Nucleus accumbens (tissue), 56 donors: ENCODE data around the gene SCRT2.

ENCODE experiments used
- DNase-seq, 56 donors: peaks; one replicate each; lab custom pipeline; 2025; lab: John Stamatoyannopoulos, UW

The SCRT2 gene

DNA sequence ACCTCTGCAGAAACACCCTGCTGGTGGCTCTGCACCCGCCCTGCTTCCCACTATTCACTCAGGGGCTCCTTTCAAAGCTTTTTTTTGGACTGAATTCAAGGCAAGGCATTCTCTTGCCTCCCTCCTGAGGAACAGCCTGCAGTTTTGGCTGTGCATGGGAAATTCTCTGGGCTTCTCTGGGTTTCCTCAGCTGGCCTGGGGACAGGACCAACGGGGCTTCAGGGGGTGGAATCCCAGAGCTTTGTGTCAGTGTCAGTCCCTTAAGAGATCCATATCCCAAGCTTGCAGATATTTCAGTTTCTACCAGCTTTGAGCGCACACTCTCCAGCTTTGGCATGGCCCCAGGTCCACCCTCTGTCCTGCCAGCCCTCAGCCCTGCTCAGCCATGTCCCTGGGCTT lies 2.0 kb downstream of the SCRT2 start:
- DNase-seq, result no peak

DNA sequence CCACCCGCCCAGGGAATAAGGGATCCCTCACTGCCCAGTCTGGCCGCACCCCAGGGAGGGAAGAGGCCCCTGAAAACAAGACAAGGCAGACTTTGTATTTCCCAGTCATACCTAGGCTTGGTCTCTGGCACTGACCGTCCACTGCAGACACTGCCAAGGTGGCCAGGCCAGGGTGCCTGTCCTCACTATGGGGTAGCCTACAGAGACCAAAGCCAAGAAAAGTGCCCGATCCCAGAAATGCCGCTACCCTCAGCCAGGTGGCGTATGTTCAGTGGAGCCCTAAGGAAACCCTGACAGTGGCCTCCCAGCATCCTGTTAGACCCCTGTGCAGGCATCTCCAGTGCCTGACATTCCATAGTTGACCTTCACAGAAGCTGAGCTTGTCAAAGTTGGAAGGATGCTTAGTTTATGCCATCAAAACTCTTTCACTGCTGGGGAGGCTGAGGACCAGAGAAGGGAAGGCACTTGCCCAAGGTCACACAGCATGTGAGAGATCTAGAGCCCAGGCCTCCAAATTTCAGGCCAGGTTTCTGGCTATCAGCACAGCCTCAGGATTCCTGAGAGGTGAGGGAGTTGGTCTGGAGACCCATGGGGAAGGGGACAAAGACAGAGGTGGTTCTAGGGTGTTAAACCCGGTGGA lies 2.5 kb downstream of the SCRT2 start:
- DNase-seq, result no peak

DNA sequence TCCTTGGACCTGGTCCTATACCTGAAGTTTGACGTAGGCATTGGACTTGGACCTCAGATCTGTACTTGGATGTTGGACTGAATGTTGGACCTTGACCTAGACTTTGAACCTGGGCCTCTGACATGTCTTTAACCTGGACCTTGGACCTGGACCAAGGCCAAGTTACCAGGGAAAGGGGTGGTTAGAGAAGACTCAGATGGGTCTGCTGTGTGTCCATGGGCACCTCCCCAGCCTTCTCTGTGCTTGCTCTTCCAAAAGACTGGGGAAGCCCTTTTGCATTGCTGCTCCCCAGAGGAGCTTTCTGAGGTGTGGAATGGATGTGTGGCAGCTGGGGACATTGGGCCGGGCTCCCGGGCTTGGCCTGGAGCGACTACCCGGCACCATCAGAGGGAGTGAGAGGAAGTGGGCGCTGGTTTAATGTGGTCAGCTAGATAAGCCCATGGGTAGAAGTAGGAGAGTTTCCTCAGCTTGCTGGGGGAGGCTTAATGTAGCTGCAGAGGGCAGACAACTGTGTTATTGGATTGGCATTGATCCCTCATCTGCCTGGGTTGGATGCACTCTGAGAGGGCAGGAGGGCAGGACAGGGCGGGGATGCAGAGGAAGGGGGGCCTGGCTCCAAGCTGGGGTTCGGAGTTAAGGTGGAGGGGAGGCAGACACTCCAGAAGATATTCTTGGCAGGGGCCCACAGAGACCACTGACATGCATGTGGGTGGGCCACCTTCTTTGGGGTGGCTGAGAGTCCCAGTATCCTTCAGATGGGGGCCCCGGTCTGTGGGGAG lies 4.2 kb downstream of the SCRT2 start:
- no peak for DNase-seq

DNA sequence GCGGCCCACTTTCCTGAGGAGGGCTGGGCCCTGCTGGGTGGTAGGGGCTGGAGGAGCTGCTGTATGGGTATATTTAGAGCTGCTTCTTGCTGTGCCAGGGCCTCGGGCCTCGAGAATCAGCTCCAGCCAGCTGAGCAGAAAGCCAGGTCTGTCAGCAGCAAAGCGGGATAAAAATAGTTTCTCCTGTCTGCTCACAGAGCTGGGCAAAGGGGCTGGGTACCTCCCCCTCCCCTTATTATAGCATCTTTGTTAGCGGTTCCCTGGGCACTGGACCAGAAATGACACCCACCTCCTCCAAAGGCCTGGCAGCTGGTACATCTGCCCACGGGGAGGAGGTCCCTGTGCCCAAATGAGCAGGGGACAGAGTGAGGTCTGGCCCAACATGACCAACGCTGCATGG lies 6.0 kb downstream of the SCRT2 start:
- DNase-seq, result no peak

DNA sequence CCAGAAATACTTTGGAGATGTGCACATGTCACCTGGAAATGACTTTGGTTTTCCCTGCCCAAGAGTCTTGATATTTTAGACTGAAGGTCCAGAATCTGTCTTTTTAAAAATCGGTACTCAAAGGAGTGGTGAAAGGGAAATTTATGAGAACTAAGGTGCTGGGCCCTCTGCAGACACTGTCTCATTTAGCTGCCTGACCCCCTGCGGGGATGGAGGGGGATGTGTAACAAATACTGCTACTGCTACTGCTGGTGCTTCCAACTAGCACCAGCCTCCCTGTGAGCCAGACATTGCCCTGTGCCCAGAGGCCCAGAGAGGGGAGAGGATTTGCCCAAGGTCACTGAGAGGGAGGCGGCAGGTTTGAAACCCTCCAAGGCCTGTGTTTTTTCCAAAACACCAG lies 7.0 kb downstream of the SCRT2 start:
- no peak for DNase-seq

DNA sequence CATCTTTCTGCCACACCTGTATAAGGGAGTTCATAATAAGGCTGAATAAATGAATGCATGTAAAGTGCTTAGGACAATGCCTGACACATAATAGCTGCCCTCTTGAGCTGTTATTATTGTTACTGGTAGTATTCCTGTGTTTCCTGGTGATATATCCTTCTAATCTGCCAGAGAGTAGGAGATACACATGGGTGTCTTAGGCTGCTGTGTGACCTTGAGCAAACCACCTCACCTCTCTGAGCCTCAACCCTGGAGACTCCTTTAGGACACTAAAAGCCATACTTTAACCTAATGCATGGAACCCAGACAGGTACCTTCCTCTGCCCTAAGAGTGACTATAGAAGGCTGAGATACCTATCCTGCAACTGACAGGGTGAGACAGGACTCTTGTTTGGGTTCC lies 7.6 kb downstream of the SCRT2 start:
- no peak for DNase-seq

DNA sequence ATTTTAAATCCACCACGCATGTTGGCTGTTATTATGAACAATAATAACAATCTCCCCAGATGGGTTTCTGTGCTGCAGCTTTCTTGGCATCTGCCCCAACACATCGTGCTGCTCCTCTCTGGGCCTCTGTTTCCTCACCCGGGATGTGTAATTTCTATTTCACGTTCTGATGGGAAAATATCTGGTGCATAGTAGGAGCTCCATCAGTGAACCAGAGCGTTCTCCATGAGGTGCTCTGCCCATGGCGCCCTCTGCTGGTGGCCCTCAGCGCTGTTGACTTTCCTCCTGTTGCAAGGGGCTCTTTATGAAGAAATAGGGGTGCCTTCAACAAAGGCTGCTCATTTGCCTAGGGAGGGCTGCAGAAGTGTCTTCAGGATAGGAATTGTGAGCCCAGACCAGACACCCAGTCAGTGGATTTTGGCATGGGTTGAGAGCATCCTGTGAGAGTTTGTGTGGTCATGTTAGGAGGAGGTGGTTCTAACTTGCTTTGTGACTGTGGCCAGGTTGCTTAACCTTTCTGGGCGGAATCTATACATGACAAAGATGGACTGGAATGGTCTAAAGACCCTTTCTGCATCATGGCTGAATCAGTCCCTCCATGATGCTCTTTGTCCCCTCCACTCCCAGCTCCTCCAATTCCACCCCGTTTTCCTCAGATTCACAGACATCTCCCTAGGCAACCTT lies 8.1 kb downstream of the SCRT2 start:
- DNase-seq, result peak in 18 of 56 donors; percentile 4 to 62 (median 16)

DNA sequence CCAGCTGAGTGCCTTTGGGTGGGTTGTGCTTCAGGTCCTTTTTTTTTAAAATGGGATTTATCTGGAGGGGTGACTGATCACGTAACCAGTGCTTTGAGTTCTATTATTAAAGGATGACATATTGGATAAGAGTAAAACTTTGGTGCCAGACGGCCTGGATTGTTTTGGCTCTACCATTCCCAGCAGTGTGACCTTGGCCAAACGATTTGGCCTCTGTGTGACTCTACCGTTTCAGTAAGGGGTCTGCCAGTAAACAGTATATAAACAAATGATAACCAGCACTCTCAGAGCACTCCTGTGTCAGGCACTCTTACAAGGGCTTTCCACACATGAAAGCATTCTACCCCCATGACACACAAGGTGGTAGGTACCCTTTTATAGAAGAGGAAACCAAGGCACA lies 8.7 kb downstream of the SCRT2 start:
- DNase-seq, result no peak

DNA sequence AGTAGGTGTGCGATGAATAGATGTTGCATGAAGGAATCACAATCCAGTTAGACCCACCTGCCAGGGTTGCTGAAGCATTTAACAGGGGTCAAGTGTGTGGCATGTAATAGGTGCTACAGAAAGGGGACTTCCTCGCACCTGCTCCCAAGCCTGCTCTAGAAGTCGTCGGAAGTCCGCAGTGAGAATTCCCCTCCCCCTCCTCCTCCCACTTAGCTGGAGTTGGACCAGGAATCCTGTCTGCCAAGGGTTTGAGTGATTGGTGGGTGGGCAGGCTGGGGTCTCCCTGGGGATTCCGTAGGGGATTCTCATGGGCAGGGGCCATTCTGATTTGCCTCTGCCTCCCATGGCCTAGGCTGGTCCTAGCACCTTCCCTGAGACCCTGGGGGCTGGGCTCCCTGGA lies 10.3 kb downstream of the SCRT2 start:
- DNase-seq, result no peak

DNA sequence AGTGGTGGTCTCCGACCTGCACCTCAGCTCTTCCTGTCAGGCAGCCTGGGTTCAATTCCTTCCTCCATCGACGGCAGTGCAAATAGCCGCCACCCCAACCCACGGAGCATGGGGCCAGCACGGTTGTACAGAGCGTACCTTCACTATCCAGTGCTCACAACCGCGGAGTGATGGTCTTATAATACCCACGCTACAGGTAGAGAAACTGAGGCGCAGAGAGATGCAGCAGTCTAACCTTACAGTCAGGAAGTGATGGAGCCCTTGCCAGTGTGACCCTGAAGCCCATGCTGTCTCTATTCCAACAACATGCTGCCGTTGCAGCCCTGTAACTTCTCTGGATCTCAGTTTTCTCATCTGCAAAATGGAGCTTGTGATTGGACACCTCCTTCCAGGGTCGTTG lies 11.0 kb downstream of the SCRT2 start:
- DNase-seq, result no peak

DNA sequence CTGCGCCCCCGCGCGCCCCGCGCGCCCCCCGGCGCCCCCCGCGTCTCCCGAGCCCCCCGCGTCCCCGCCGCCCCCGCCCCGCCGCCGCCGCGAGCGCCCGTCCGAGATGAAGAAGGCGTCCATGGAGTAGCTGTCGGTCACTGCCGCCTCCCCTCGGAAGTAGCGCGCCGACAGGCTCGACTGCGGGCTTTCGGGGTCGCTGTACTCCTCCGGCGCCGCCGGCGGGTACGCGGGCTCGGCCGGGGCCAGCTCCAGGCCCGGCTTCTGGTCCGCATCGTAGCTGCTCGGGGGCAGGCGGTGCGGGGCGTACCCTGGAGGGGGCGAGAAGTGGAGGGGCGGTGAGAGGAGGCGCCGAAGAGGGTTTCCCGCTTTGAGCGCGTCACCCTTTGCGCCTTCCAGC lies 11.5 kb downstream of the SCRT2 start:
- DNase-seq, result no peak

DNA sequence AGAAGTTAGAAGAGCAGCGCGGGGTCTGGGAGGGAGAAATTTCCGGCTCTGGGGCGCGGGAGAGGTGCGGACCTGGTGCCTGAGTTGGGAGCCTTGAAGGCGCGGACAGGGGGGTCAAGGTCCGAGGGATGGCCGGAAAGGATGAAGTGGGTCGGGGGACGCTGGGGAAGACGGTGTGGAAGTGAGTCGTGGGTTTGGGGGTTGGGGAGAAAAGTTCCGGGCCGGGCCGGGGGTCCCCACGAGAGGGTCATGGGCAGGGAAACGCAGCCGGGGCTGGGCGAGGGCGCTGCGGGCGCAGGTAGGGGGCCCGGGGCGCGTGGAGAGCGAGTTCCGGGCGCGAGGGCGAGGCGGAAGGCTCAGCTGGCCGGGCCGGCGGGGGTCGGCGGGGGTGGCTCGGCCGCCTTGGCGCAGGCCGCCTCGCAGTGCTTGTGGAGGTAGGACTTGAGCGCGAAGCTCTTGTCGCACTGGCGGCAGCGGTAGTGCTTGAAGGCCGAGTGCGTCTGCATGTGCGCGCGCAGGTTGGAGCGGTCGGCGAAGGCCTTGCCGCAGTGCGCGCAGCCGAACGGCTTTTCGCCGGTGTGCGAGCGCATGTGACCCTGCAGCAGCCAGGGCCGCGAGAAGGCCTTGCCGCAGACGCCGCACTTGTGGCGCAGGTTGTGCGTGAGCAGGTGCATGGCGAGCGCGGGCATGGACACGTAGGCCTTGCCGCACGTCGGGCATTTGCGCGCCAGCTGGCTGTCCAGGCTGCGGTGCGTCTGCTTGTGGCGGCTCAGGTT lies 12.1 kb downstream of the SCRT2 start:
- no peak for DNase-seq

DNA sequence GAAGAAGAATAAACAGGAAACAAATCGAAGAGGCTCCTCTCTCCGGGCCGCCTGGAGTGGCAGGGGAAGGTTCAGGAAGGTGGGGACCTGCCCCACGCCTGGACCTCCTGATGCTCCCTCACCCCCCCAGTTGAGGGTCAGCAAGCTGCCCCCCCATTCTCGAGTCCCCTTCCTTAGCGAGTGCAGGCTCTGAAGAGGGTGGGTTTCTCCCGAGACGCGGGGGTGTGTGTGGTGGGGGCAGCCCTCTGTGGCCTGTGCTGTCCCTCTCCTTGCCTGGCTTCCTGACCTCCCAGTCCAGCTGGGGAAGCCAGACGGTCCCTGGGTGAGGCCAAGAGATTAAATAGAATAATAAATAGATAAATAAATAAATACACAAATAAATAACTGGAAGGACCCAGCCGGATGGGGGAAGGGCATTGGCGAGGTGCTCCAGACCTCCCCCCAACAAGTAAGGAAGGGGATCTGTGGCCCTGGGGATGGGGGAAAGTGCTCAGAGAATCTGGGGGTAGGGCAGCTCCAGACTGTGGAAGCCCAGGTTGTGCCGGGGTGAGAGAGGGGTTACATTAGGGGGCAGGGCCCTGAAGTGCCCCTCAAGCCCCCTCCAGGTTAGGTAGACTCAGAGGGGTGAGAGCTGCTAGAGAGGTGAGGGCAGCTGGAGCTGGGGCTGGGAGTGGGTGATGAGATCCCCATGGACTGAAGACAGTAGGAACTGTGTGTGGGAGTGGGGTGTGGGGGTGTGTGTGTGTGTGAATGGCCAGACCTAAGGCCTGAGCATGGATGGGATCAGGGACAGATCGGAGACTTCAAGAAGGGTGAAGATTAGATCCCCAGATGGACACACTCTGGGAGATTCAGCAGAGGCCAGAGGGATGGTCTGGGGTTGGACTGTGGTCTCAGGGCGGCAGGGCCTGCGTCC lies 13.1 kb downstream of the SCRT2 start:
- DNase-seq, result no peak

DNA sequence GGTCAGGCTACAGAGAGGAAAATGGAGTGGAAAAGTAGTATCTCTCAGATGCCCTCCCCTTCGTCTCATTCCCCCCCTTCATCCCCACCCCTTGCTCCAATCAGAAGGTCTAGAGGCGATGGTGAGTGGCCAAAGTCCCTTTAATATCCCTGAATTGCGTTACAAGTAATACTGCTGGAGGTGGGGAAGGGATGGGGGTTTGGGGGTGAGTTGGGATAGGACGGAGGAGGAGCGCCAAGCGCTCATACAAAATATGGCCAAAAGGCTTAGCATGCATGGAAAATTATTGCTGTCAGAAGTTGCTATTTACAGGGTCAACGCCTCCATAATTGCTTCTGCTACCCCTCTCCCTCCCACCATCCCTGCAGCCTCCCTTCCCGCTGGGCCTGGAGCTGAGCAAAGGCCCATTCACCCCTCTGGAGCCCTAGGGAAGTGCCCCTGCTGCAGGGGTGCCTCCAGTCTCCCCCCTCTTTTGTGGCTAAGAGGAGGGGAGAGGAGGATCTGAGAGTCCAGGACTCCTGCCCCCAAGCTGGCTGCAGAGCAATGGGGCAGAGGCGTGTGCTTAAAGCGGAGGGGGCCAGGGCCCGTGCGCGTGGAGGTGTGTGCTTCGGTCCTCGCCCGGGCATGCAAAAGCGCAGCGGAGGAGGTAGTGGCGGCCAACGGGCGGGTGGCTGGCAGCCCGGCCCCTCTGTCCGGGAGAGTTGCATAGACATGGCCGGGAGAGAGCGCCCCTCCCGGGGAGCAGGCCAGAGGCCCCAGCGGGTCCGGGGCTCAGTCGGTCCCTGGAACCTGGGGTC lies 13.9 kb downstream of the SCRT2 start:
- no peak for DNase-seq

DNA sequence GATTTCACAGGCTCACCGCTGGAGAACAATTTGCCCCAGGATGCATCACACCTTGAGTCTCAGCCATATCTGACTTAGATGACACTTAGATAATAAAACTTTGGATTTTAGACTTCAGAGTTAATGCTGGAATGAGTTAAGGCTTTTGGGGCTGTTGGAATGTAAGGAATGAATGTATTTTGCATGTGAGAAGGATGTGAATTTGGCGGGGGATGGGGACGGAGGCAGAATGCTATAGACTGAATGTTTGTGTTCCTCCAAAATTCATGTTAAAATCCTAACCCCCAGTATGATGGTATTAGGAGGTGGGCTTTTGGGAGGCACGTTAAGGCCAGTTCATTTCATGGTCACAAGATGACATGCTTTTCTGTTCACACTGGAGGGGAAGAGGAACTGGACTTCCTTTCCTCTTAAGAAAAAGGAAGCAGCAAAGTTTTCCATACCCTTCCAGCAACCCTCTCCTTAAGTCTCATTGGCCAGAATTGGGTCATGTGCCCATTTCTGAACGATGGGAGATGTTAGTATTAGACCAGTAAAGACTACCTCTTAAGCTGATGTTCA lies 16.8 kb downstream of the SCRT2 start:
- no peak for DNase-seq

DNA sequence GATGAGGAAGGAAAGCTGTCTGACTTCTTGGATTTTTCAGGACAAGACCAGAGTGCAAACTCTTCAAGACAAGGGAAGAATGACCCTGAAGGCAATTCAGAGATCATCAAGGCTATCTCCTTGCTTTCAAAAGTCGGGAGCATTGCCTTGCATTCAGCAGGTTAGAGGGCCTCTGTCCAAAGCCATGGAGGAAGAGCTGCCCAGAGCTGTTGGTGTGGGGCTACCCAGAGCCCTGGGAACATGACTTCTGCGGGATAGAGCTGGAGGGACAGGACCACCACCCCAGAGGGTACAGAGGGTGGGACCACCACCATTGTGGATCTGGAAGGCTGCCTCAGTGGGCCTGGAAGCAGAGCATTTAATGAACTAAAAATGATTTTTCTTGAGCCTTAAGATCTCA lies 17.4 kb downstream of the SCRT2 start:
- no peak for DNase-seq

DNA sequence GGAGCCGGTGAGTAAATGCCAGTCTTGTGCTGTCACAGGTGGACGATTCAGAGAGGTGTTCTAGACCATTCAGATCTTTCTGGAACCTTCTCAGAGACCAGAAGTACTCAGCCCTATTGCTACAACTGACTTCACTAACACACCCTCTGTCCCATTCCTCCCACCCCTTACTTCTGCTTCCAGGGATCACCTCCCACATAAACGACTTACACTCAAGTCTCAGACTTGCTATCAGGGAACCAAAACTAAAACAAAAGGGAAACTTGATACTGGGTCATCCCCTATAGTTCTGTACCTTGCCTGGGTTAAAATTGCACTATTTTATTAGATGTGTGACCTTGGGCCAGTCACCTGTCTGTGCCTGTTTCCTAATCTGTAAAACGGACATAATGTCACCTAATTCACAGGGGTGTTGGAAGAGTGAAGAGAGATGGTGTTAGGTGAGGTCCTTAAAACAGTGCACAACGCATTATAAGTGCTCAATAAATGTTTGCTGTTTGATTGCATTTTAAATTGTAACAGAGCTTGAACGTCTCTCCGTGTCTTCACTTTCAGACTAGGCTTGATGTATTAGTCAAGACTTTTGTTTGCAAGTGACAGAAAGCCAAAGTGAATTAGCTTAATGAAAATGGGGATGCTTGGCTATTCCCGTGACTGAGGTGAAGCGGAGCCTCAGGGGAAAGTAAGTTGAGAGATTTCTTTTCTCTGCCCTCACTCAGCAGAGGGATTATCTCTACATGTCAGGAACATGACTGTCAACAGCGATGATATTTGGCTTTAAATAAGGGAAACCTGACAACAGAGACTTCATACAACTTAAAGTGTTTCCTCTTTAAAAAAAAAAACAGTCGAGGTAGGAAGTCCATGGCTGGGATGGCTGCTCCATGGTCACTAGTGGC lies 19.6 kb downstream of the SCRT2 start:
- DNase-seq, result no peak

DNA sequence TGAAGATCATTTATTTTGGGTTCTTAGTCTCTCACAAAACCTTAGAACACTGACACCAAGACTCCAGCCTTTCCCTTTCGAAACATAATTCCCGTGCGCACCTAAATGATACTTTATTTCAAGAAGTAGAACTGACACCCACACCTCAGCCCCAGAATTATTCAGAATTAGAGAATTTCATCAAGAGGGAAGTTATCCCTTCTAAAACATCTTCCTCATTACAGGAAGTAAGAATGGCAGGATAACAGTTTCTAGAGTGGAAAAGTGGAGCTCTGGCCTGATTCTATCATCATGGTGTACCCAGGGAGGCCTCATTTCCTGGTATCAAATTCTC lies 21.2 kb downstream of the SCRT2 start:
- DNase-seq, result no peak
